IMR-90 (cell line): ENCODE measurements around the gene MYO7B. TPM values are rescaled to one million over a fixed set of nuclear protein-coding genes. Genes with fewer than 3 reads are reported as not detected.
"Not testable (repeated sequence)": the region's sequence is repeated elsewhere in the genome, so short reads cannot be mapped to it uniquely, and the experiment has no call there.

ENCODE experiments used
- ATAC-seq: fragments of 200-7000 bp; cut with Tn5 transposase; 2 replicates; pipeline ENCODE4 v1.9.1; 2020; ENCODE audit warnings: low read depth, mild to moderate bottlenecking, moderate library complexity
- BruUV-seq: library from RNA; stranded (reverse); fragments of 400-500 nt; replicated peaks from 2 replicates; lab custom pipeline; 2021; lab: Mats Ljungman, UMichigan
- CTCF ChIA-PET: fragments of 300-600 bp; formaldehyde crosslinking; extraction: SDS; loops from one replicate; lab custom pipeline; 2021; ENCODE audit warnings: antibody characterized with exemption; lab: Yijun Ruan, JAX
- POLR2A ChIA-PET: fragments of 300-600 bp; sonication (Branson Sonifier 250); formaldehyde crosslinking; loops from one replicate; lab custom pipeline; 2022; ENCODE audit warnings: antibody characterized with exemption; ENCODE audit not compliant: unreplicated experiment; lab: Charles Lee
- DNase-seq: peaks from one replicate; pipeline ENCODE4 v3.0.0; 2013
- H2AFZ ChIP-seq: replicated peaks from 2 replicates; pipeline ENCODE3; 2013; ENCODE audit warnings: low read length, mild to moderate bottlenecking; ENCODE audit not compliant: poor library complexity
- H2AK5ac ChIP-seq: 2 replicates; pipeline ENCODE4 v1.6.1; 2013; ENCODE audit warnings: low read depth, low read length, inconsistent platforms
- H2AK9ac ChIP-seq: replicated peaks from 2 replicates; pipeline ENCODE3; 2013; ENCODE audit warnings: mild to moderate bottlenecking, low read depth, low read length, moderate library complexity; ENCODE audit not compliant: poor library complexity
- H2BK120ac ChIP-seq: 2 replicates; pipeline ENCODE4 v1.6.1; 2013; ENCODE audit warnings: low read depth, low read length, inconsistent platforms
- H2BK15ac ChIP-seq: 3 replicates; pipeline ENCODE4 v1.6.1; 2013; ENCODE audit warnings: low read depth, low read length, inconsistent platforms
- H2BK20ac ChIP-seq: 2 replicates; pipeline ENCODE4 v1.6.1; 2013; ENCODE audit warnings: low read depth, mild to moderate bottlenecking, inconsistent platforms, low read length, moderate library complexity
- H2BK5ac ChIP-seq: 2 replicates; pipeline ENCODE4 v1.6.1; 2013; ENCODE audit warnings: mild to moderate bottlenecking, low read depth, low read length, inconsistent platforms; ENCODE audit not compliant: poor library complexity, severe bottlenecking
- H3K14ac ChIP-seq: replicated peaks from 2 replicates; pipeline ENCODE4 v1.6.1; 2013; ENCODE audit warnings: low read depth, low read length, inconsistent platforms
- H3K18ac ChIP-seq: 2 replicates; pipeline ENCODE4 v1.6.1; 2013; ENCODE audit warnings: low read depth, low read length, control low read depth
- H3K23ac ChIP-seq: 2 replicates; pipeline ENCODE4 v1.6.1; 2013; ENCODE audit warnings: low read depth, low read length, inconsistent platforms
- H3K27ac ChIP-seq: 2 replicates; pipeline ENCODE4 v1.5.1; 2013; ENCODE audit warnings: mild to moderate bottlenecking, control low read depth, low read length; ENCODE audit not compliant: insufficient read depth
- H3K27me3 ChIP-seq: 2 replicates; pipeline ENCODE4 v1.6.1; 2013; ENCODE audit warnings: low read length; ENCODE audit not compliant: control insufficient read depth, insufficient read depth
- H3K36me3 ChIP-seq: 2 replicates; pipeline ENCODE4 v1.6.1; 2013; ENCODE audit warnings: low read length, mixed read lengths; ENCODE audit not compliant: control insufficient read depth, insufficient read depth
- H3K4ac ChIP-seq: 2 replicates; pipeline ENCODE4 v1.6.1; 2013; ENCODE audit warnings: low read depth, low read length, inconsistent platforms
- H3K4me1 ChIP-seq: 2 replicates; pipeline ENCODE4 v1.6.1; 2013; ENCODE audit warnings: low read length, mixed read lengths; ENCODE audit not compliant: control insufficient read depth, insufficient read depth
- H3K4me2 ChIP-seq: 2 replicates; pipeline ENCODE4 v1.6.1; 2013; ENCODE audit warnings: low read depth, mild to moderate bottlenecking, control low read depth, low read length, moderate library complexity
- H3K4me3 ChIP-seq: 2 replicates; pipeline ENCODE4 v1.5.1; 2013; ENCODE audit warnings: low read depth, mild to moderate bottlenecking, control low read depth, low read length, moderate library complexity; ENCODE audit not compliant: insufficient read depth
- H3K56ac ChIP-seq: 2 replicates; pipeline ENCODE4 v1.6.1; 2013; ENCODE audit warnings: low read length, inconsistent platforms; ENCODE audit not compliant: insufficient read depth; ENCODE audit errors: extremely low read depth
- H3K79me1 ChIP-seq, 2 experiments: 2 replicates each; pipeline ENCODE4 v1.6.1; 2013; ENCODE audit warnings: low read length in 2 of 2, inconsistent platforms in 1 of 2, low read depth in 1 of 2
- H3K9ac ChIP-seq: 2 replicates; pipeline ENCODE4 v1.6.1; 2013; ENCODE audit warnings: low read depth, low read length, control low read depth
- H3K9me1 ChIP-seq: 2 replicates; pipeline ENCODE4 v1.6.1; 2013; ENCODE audit warnings: low read length, inconsistent platforms; ENCODE audit not compliant: insufficient read depth
- H3K9me3 ChIP-seq: 2 replicates; pipeline ENCODE4 v1.6.1; 2013; ENCODE audit warnings: low read length; ENCODE audit not compliant: control insufficient read depth, insufficient read depth
- H4K20me1 ChIP-seq: 2 replicates; pipeline ENCODE4 v1.6.1; 2013; ENCODE audit warnings: low read length, inconsistent platforms; ENCODE audit not compliant: insufficient read depth
- H4K5ac ChIP-seq: 2 replicates; pipeline ENCODE4 v1.6.1; 2013; ENCODE audit warnings: mild to moderate bottlenecking, low read depth, low read length, control low read depth
- H4K8ac ChIP-seq, 2 experiments: 2 replicates each; pipeline ENCODE4 v1.6.1; 2013; ENCODE audit warnings: low read depth in 2 of 2, low read length in 2 of 2, control low read depth in 1 of 2, inconsistent platforms in 1 of 2
- H4K91ac ChIP-seq: 2 replicates; pipeline ENCODE4 v1.6.1; 2013; ENCODE audit warnings: low read depth, low read length, inconsistent platforms; ENCODE audit not compliant: insufficient read depth
- WGBS, 2 experiments: methylation state at CpG; one replicate each; pipeline versions ENCODE4 v1.1.5 to v1.1.7; 2013; ENCODE audit warnings: missing lambda C conversion rate in 2 of 2; ENCODE audit not compliant: insufficient read length in 1 of 2; ENCODE audit errors: extremely low coverage in 2 of 2; 5-methylcytosine and 5-hydroxymethylcytosine counted together
- dilution Hi-C: fragments of 300-500 bp; cut with HindIII; formaldehyde crosslinking; loops from one replicate; pipeline ENCODE4 v1.14.3; 2018; ENCODE audit warnings: low sequenced_read_pairs; ENCODE audit not compliant: unreplicated experiment
- in situ Hi-C: fragments of 300-500 bp; cut with MboI; formaldehyde crosslinking; loops from 3 replicates; pipeline ENCODE4 v1.14.3; 2019; ENCODE audit warnings: low sequenced_read_pairs, inconsistent platforms, mixed read lengths
- intact Hi-C: fragments of 100-400 bp; cut with micrococcal nuclease; formaldehyde crosslinking; loops from 2 replicates; pipeline ENCODE4 v1.10.0; 2022
- polyA plus RNA-seq, 3 experiments: library from polyadenylated mRNA; depleted of rRNA; stranded (reverse); fragments of >200 nt; gene quantifications; 2 replicates each; pipeline ENCODE4 v1.2.3, GENCODE V29; 2012; ENCODE audit warnings: low replicate concordance in 1 of 3
- total RNA-seq: library from RNA; depleted of rRNA; stranded (reverse); fragments of >200 nt; gene quantifications from 2 replicates; pipeline ENCODE4 v1.2.3, GENCODE V29; 2012

The MYO7B gene
- total and polyA plus RNA-seq, 2 of the 4 experiments (the other 2 are of a cell fraction), result 0.18 to 0.46 TPM

GRCh38 chr2:127572352-127572751 lies 36.9 kb downstream of the MYO7B start:
- H3K27ac ChIP-seq, H2BK120ac ChIP-seq, H2BK20ac ChIP-seq, H3K36me3 ChIP-seq, H2AFZ ChIP-seq, H3K4me2 ChIP-seq, H4K91ac ChIP-seq, intact Hi-C loops, H3K79me1 ChIP-seq, H3K4ac ChIP-seq, H3K27me3 ChIP-seq, H3K9me3 ChIP-seq, H3K9me1 ChIP-seq, H3K14ac ChIP-seq, H4K8ac ChIP-seq, H2AK9ac ChIP-seq, ATAC-seq, H3K4me3 ChIP-seq, POLR2A ChIA-PET, dilution Hi-C loops, in situ Hi-C loops, H2BK5ac ChIP-seq, H2BK15ac ChIP-seq, H2AK5ac ChIP-seq, H4K5ac ChIP-seq, H4K20me1 ChIP-seq, CTCF ChIA-PET, H3K4me1 ChIP-seq, H3K18ac ChIP-seq, H3K23ac ChIP-seq, BruUV-seq, DNase-seq, H3K56ac ChIP-seq, H3K9ac ChIP-seq: not testable (repeated sequence)
- no CpG with 5 or more reads among the region's 2 CpGs for WGBS, 2 experiments
